ENCODE data around the gene KSR1. TPM values are rescaled to one million over a fixed set of nuclear protein-coding genes. Genes with fewer than 3 reads are reported as not detected.

The KSR1 gene
- total and polyA plus RNA-seq, 2 of the 8 experiments (the other 6 are each of a cell fraction or from before 2014, with no cell fraction given) = 14.1 to 34.7 TPM

- Histone ChIP-seq H3K36me3 (ENCODE audit: control insufficient read depth in 2 of 4, insufficient read depth in 4 of 4, low read length in 3 of 4) (no peaks in the 10 kb centered on the region), H3K9ac (replicated peaks in 1 of 4; ENCODE audit: extremely low read depth in 1 of 4, low read depth in 3 of 4, low read length in 3 of 4) (no peak overlapping the region), H2BK12ac (ENCODE audit: low read depth, low read length) (no peak overlapping the region), H3K14ac (ENCODE audit: insufficient read length) (no peak overlapping the region), H3K4me2 (ENCODE audit: insufficient read depth in 1 of 2, low read depth in 2 of 2, low read length in 2 of 2) (no peak overlapping the region), H3K9me3 (ENCODE audit: insufficient read depth in 2 of 2, low read depth in 1 of 2, low read length in 1 of 2) (no peaks in the 10 kb centered on the region), H3K79me1 (ENCODE audit: low read depth, low read length) (no peaks in the 10 kb centered on the region), H2BK20ac (ENCODE audit: low read length) (no peak overlapping the region), H3K23me2 (ENCODE audit: low read depth, low read length) (no peaks in the 10 kb centered on the region), H2BK15ac (ENCODE audit: low read length) (no peak overlapping the region), H3K27ac (ENCODE audit: low read depth, low read length) (no peak overlapping the region), H2AK5ac (ENCODE audit: low read depth, low read length) (no peak overlapping the region), H4K5ac (ENCODE audit: insufficient read length, low read depth, low read length) (no peak overlapping the region), H3K18ac (ENCODE audit: extremely low read depth, low read length) (no peak overlapping the region), H2AFZ (ENCODE audit: low read length) (no peak overlapping the region), H2BK5ac (ENCODE audit: low read depth, low read length) (no peak overlapping the region), H3K56ac (replicated peaks; ENCODE audit: insufficient read length, low read depth, low read length) (no peak overlapping the region), H3K4me1 (replicated peaks in 1 of 4; ENCODE audit: control insufficient read depth in 3 of 4, insufficient read depth in 4 of 4, low read length in 3 of 4) (peaks cover 0 to 4% (median under 1%) of the 10 kb centered on the region in 4 experiments; a peak in 1 of 7 replicates), H3K23ac (ENCODE audit: insufficient read length) (no peak overlapping the region), H3K4me3 (ENCODE audit: extremely low read depth in 1 of 4, insufficient read depth in 2 of 4, low read depth in 3 of 4, low read length in 4 of 4) (no peak overlapping the region), H4K20me1 (replicated peaks in 1 of 2; ENCODE audit: control insufficient read depth in 1 of 2, insufficient read depth in 2 of 2, low read length in 2 of 2) (no peaks in the 10 kb centered on the region), H3K79me2 (ENCODE audit: control insufficient read depth in 1 of 2, insufficient read depth in 2 of 2, low read length in 2 of 2) (no peaks in the 10 kb centered on the region), H4K91ac (replicated peaks; ENCODE audit: insufficient read length, low read length) (no peak overlapping the region), H2BK120ac (replicated peaks; ENCODE audit: low read depth, low read length) (no peak overlapping the region), H3K4ac (replicated peaks; ENCODE audit: insufficient read length, low read depth, low read length) (no peak overlapping the region), H4K8ac (ENCODE audit: extremely low read depth, insufficient read depth, low read length) (no peak overlapping the region), H3K27me3 (replicated peaks in 1 of 4; ENCODE audit: control insufficient read depth in 3 of 4, extremely low read depth in 1 of 4, insufficient read depth in 3 of 4, low read length in 3 of 4) (0 out of 7 replicates have a peak, but pooled peaks cover 0 to 4% (median 0%) of the 10 kb centered on the region in 4 experiments)
- FAIRE-seq = no peak
- CTCF ChIA-PET (ENCODE audit: partially characterized antibody) = interaction anchor here (0.6 to 4.7 kb wide), 15 partner anchors 11 to 243 kb away, joined by 3 to 20 read pairs (median 5); no protein-coding TSS in a partner anchor
- DNase-seq (ENCODE audit: low read depth in 1 of 2, low spot score in 2 of 2) = no peak
- no peak for TF ChIP-seq EZH2 (IDR thresholded peaks at IDR 0.05; ENCODE audit: low read depth, low read length, severe bottlenecking)
- no peak for TF ChIP-seq SAP30 (IDR thresholded peaks at IDR 0.05; ENCODE audit: insufficient read depth, insufficient replicate concordance, low read length)
- TF ChIP-seq CHD2 (IDR thresholded peaks at IDR 0.05; ENCODE audit: low read length) = no peak
- TF ChIP-seq CBX5 (IDR thresholded peaks at IDR 0.05; ENCODE audit: low read depth, low read length) = no peak
- no peak for TF ChIP-seq SUZ12 (IDR thresholded peaks at IDR 0.05; ENCODE audit: low read length)
- no peak for TF ChIP-seq GTF2F1 (IDR thresholded peaks at IDR 0.05; ENCODE audit: borderline replicate concordance, low read depth, low read length)
- no peak for TF ChIP-seq JUN (IDR thresholded peaks at IDR 0.05; ENCODE audit: low read depth, low read length)
- TF ChIP-seq POU5F1 (IDR thresholded peaks at IDR 0.05; ENCODE audit: low read depth, low read length) = no peak
- 70% methylated on average over 6 of the region's 6 CpGs; no CpG with 5 or more reads in 1 of the 2 experiments for WGBS, 2 experiments (ENCODE audit: extremely low coverage in 1 of 2, insufficient coverage in 1 of 2, insufficient read length in 1 of 2, insufficient replicate concordance in 2 of 2, low coverage in 1 of 2, low lambda C conversion rate in 2 of 2, missing lambda C conversion rate in 1 of 2)
- POLR2A ChIA-PET (ENCODE audit: partially characterized antibody) = interaction anchor here (1.2 kb wide), 2 partner anchors 113 to 1884 kb away, joined by 3 to 6 read pairs; no protein-coding TSS in a partner anchor
These were observed 48.1 kb upstream of the KSR1 start for GRCh38 chr17:27407916-27408864.

Data from H1 (cell line).